Islet precursor cell (in vitro differentiated cells): ENCODE data around the gene TEKT5.
A peak's percentile ranks its signal among the peaks of the same experiment; 100 is the strongest.
"Not testable (repeated sequence)": the region's sequence is repeated elsewhere in the genome, so short reads cannot be mapped to it uniquely, and the experiment has no call there.

ENCODE experiments used
- DNase-seq: peaks from one replicate; pipeline ENCODE4 v3.0.0-alpha.2; 2018

TEKT5 gene

DNA sequence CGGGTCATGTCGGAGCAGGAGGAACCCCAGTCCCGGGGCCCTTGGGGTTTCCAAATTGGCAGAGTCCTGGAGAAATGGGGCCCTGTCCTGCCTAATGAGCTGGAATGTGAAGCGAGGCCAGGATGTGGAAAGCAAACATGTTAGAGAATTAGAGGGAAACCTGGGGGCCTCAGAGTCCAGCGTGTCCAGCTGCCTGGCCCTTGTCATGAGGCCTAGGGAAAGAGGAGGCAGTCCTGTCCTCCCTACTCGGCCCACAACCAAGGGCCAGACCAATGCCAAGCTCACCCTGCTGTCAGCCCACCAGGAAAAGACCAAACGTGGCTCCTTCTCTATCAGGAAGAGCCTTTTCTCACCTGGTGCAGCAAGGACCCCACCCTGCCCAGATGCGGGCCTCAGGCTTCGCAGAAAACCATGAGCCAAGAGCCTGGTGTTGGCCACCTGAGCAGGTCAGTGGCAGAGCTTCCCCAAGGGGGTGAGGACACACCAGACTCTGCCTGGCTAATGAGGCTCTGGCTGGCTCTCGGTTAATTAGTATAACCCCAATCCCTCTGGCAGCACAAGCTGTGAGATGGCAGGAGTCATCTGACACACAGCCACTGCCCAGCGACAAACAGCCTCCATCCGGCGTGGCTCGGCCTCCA, 10.1 kb downstream of the TEKT5 start:
- no peak for DNase-seq

- no peak for DNase-seq
These were observed 11.6 kb downstream of the TEKT5 start for GRCh38 chr16:10683170-10683569.

DNA sequence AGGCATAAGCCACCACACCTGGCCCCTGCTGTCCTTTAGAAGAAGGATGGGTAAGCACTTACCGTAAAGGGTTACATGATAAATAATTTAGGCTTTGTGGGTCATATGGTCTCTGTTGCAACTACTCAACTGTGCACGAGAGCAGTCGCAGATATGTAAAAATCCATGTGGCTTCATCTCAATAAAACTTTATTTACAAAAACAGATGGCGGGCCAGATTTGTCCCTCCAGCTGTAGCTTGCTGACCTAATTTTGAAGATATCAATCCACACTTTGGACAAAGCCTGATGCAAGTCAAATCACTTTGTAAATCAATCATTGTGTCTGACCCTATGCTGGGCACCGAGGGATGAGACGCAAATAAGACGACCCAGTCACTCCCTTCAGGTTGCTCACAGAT, 12.1 kb downstream of the TEKT5 start:
- DNase-seq = no peak

- DNase-seq = no peak
These were observed 13.1 kb downstream of the TEKT5 start for GRCh38 chr16:10681310-10682308.

GRCh38 chr16:10679921-10680320, 14.8 kb downstream of the TEKT5 start:
- no peak for DNase-seq

DNA sequence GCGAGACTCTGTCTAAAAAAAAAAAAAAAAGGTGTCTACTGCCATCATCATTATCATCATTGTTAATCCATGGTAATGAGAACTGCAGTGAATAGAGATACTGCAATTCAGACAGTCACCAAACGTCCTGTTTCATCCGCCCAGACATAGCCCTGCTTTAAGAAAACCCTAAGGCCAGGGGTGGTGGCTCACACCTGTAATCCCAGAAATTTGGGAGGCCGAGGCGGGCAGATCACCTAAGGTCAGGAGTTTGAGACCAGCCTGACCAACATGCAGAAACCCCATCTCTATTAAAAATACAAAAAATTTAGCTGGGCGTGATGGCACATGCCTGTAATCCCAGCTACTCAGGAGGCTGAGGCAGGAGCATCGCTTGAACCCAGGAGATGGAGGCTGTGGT, 15.3 kb downstream of the TEKT5 start:
- not testable (repeated sequence) for DNase-seq

GRCh38 chr16:10678655-10679054, 16.1 kb downstream of the TEKT5 start:
- DNase-seq = no peak

GRCh38 chr16:10676284-10676683, 18.4 kb downstream of the TEKT5 start:
- no peak for DNase-seq

DNA sequence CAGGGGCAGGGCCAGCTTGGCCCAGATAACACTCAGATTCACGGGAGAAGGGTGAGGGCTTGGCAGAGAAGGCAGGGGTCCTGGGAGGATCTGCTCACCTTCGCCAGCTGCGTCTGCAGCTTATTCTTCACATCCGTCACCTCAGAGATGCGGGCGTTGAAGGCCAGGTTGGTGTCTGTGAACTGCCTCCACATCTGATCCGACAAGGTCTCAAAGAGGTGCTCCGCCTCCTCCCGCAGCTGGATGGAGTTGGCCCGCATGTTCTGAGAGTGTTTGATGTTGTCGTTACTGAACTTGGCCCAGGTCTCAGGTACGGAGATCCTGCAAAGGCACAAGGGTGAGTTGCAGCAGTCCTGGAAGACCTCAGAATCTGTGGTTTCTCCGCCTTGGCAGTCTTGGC, 18.9 kb downstream of the TEKT5 start:
- DNase-seq = no peak

GRCh38 chr16:10675216-10675615, 19.5 kb downstream of the TEKT5 start:
- no peak for DNase-seq

- no peak for DNase-seq
These were observed 23.0 kb downstream of the TEKT5 start for GRCh38 chr16:10671729-10672128.

DNA sequence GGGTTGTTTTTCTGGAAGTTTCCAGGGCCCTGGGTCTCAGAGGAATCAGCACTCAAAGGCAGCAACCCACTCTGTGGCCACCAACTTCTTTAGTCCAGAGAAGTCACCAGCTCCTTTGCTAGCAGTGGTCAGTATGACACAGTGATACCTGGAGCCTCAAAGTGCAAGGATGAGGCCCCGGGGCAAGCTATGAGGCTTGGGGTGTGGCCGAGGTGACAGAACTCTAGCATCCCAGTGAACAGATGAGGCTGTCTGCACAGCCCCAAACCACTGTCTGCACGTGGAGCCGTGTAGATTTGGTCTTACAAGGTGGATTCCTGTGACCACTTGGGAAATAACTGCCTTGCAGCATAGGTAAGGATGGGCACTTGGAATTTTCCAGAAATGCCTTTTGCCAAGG, 24.9 kb downstream of the TEKT5 start:
- DNase-seq = no peak

DNA sequence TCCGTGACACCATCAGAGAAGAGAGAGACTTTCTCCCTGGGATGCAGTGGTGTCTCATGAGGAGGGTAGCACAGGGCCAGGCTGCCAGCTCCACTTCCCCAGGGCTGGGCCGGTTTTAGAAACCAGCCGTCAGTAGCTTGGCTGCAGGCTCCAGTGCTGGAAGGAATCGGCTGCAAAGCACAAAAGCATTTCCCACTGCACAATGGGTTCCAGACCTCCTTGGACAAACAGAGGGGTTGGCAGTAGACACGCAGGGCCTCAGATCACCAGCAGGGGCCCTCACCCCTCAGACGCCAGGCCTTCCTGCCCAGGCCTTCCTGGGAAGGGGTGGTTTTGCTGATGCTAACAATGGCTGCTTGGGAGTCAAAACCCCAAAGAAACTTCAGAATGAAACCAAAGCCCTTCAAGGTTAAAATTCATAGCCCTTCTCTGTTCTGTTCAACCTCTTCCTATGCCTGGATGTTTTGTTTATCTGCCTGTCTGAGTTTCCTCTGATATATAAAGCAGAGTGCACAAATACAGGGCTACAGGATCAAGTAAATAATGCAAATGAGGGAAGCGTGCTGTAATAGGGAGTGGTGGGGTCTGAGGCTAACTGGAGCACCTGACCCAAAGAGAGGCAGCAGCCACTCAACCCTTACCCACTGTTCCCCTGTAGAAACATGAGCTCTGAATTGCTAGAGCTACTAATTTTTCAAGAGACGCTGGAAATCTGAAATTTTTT, 26.2 kb downstream of the TEKT5 start:
- peak; percentile 81 for DNase-seq

DNA sequence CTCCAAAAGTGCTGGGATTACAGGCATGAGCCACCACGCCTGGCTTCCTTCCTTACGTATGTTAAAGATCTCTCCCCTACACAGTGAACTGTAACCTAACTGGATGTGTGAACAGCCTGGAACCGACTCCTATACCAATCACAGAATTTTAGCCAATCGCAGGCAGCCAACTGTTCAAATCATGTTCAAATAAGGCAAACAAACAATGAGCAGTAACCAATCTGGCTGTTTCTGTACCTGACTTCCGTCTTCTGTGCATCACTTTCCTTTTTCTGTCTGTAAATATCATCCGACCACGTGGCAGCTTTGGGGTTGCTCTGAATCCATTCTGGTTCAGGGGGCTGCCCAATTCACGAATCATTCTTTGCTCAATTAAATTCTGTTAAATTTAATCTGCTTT, 27.5 kb downstream of the TEKT5 start:
- no peak for DNase-seq

GRCh38 chr16:10666291-10666690, 28.4 kb downstream of the TEKT5 start:
- DNase-seq = no peak

DNA sequence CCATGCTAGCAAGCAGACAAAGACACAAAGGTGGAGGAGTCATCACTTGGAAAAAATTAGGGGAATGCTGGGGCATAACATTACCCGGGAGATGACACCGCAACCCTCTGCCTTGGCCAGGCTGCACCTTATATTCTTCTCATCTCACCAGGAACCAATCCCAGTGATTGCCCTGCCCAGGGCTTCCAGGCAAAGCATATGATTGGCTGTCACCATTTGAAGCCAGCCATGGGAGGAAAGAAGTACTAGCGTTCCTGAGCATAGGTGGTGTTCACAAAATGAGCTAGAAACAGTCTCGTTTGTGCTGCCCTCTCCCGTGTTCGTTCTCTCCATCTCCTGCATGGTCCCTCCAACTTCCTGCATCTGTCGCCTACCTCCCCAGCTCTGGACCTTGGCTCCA, 29.6 kb downstream of the TEKT5 start:
- DNase-seq = no peak

GRCh38 chr16:10664720-10665126, 30.0 kb downstream of the TEKT5 start:
- no peak for DNase-seq

- no peak for DNase-seq
These were observed 31.0 kb downstream of the TEKT5 start for GRCh38 chr16:10663744-10664143.

- no peak for DNase-seq
These were observed 31.6 kb downstream of the TEKT5 start for GRCh38 chr16:10663146-10663545.

GRCh38 chr16:10662212-10662611, 32.5 kb downstream of the TEKT5 start:
- no peak for DNase-seq

- no peak for DNase-seq
These were observed 33.0 kb downstream of the TEKT5 start for GRCh38 chr16:10661737-10662136.

- DNase-seq = no peak
These were observed 33.6 kb downstream of the TEKT5 start for GRCh38 chr16:10660950-10661635.

DNA sequence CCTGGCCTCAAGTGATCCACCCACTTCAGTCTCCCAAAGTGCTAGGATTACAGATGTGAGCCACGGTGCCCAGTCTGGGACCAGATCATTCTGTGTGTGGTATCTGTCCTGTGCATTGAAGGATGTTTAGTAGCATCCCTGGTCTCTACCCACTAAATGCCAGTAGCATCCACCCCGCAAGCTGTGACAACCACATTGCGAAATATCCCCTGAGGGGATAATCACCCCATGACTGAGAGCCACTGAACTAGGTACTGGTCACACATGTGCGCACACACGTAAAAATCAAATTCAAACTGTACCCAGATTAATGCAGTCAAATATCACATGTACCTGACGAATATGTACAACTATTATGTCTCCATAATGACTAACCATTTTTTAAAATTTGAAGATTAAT, 35.8 kb downstream of the TEKT5 start:
- no peak for DNase-seq
